Vagina (tissue), 2 donors: Measurements from ENCODE around the gene PCYOX1L.
A peak's percentile ranks its signal among the peaks of the same experiment; 100 is the strongest.

ENCODE experiments used
- CTCF ChIP-seq, 3 experiments: fragments of 450-650 bp in 2 of 3; fragments of 200-600 bp in 1 of 3; sonication (generic) in 1 of 3; IDR thresholded peaks; one replicate each; pipeline ENCODE4 v1.5.1; 2017 to 2019; ENCODE audit warnings: antibody characterized with exemption in 3 of 3, mild to moderate bottlenecking in 2 of 3, moderate library complexity in 2 of 3
- POLR2A ChIP-seq, 2 donors: fragments of 450-650 bp; IDR thresholded peaks; one replicate each; pipeline ENCODE4 v1.6.1; 2017; ENCODE audit warnings: antibody characterized with exemption in 2 of 2, mild to moderate bottlenecking in 2 of 2, moderate library complexity in 2 of 2
- POLR2AphosphoS5 ChIP-seq, 2 donors: sonication (generic); formaldehyde crosslinking; IDR thresholded peaks; one replicate each; pipeline ENCODE4 v1.9.0; 2017; ENCODE audit warnings: antibody characterized with exemption in 2 of 2, mild to moderate bottlenecking in 2 of 2, low read depth in 1 of 2; ENCODE audit not compliant: insufficient read depth in 1 of 2

- TF ChIP-seq CTCF (IDR thresholded peaks at IDR 0.05) (no peak), POLR2AphosphoS5 (IDR thresholded peaks at IDR 0.05; ENCODE audit: insufficient read depth in 1 of 2, low read depth in 1 of 2) (peak in 1 of 2 donors; percentile 53), POLR2A (IDR thresholded peaks at IDR 0.05) (no peak)
These were observed 54.1 kb downstream of the PCYOX1L start for GRCh38 chr5:149411738-149412519.
